MCF 10A (cell line): ENCODE results near the gene SLC43A3. TPM values are rescaled to one million over a fixed set of nuclear protein-coding genes. Genes with fewer than 3 reads are reported as not detected.

Experiments
- BruUV-seq: library from RNA; stranded (reverse); fragments of 400-500 nt; replicated peaks from 2 replicates; lab custom pipeline; 2021; lab: Mats Ljungman, UMichigan
- CTCF ChIA-PET: fragments of 300-600 bp; sonication (Branson Sonifier 250); formaldehyde crosslinking; extraction: SDS; loops from one replicate; lab custom pipeline; 2021; ENCODE audit warnings: antibody characterized with exemption, inconsistent platforms; lab: Yijun Ruan, JAX
- POLR2A ChIA-PET: fragments of 300-600, 350-650 bp; sonication (Branson Sonifier 250); formaldehyde crosslinking; extraction: SDS; loops from one replicate; lab custom pipeline; 2020; ENCODE audit warnings: antibody characterized with exemption, inconsistent platforms; lab: Yijun Ruan, JAX
- DNase-seq: peaks from one replicate; pipeline ENCODE4 v3.0.0-alpha.2; 2018; ENCODE audit not compliant: unreplicated experiment
- H3K27ac Mint-ChIP-seq: one replicate; pipeline ENCODE4 v1.8.0; 2022; ENCODE audit warnings: mild to moderate bottlenecking, low read depth, mixed read lengths; ENCODE audit not compliant: unreplicated experiment
- H3K27me3 Mint-ChIP-seq: one replicate; pipeline ENCODE4 v1.8.0; 2022; ENCODE audit warnings: mixed read lengths; ENCODE audit not compliant: insufficient read depth, unreplicated experiment
- H3K36me3 Mint-ChIP-seq: one replicate; pipeline ENCODE4 v1.8.0; 2022; ENCODE audit warnings: mild to moderate bottlenecking, moderate library complexity, mixed read lengths; ENCODE audit not compliant: insufficient read depth, unreplicated experiment
- H3K4me1 Mint-ChIP-seq: one replicate; pipeline ENCODE4 v1.8.0; 2022; ENCODE audit warnings: mixed read lengths; ENCODE audit not compliant: insufficient read depth, unreplicated experiment
- H3K4me3 Mint-ChIP-seq: one replicate; pipeline ENCODE4 v1.8.0; 2022; ENCODE audit warnings: mild to moderate bottlenecking, moderate library complexity, mixed read lengths; ENCODE audit not compliant: unreplicated experiment
- H3K9me3 Mint-ChIP-seq: one replicate; pipeline ENCODE4 v1.8.0; 2022; ENCODE audit warnings: mixed read lengths; ENCODE audit not compliant: unreplicated experiment
- intact Hi-C: fragments of 100-400 bp; cut with micrococcal nuclease; formaldehyde crosslinking; loops from 2 replicates; pipeline ENCODE4 v1.14.1; 2022
- total RNA-seq: library from RNA; stranded (reverse); gene quantifications from 2 replicates; pipeline ENCODE4 v1.2.3, GENCODE V29; 2022
- TF ChIP-seq, protein P1 (sequence below): fragments of 200-600 bp; IDR thresholded peaks from one replicate; pipeline ENCODE4 v1.8.0; 2022; ENCODE audit warnings: antibody characterized with exemption, mild to moderate bottlenecking; ENCODE audit not compliant: unreplicated experiment

The SLC43A3 gene
- total RNA-seq, 1 experiment from 2014 or later, result 112 TPM

GRCh38 chr11:57368845-57369232 is 58.1 kb downstream of the SLC43A3 start:
- ChIA-PET POLR2A (no interaction called here), CTCF (interaction anchor here (0.7 to 1.0 kb wide), 6 partner anchors 9 to 215 kb away, joined by 3 read pairs; no protein-coding TSS in a partner anchor)
- TF ChIP-seq, protein P1, sequence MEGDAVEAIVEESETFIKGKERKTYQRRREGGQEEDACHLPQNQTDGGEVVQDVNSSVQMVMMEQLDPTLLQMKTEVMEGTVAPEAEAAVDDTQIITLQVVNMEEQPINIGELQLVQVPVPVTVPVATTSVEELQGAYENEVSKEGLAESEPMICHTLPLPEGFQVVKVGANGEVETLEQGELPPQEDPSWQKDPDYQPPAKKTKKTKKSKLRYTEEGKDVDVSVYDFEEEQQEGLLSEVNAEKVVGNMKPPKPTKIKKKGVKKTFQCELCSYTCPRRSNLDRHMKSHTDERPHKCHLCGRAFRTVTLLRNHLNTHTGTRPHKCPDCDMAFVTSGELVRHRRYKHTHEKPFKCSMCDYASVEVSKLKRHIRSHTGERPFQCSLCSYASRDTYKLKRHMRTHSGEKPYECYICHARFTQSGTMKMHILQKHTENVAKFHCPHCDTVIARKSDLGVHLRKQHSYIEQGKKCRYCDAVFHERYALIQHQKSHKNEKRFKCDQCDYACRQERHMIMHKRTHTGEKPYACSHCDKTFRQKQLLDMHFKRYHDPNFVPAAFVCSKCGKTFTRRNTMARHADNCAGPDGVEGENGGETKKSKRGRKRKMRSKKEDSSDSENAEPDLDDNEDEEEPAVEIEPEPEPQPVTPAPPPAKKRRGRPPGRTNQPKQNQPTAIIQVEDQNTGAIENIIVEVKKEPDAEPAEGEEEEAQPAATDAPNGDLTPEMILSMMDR, result no peak

GRCh38 chr11:57368106-57368844 is 58.6 kb downstream of the SLC43A3 start:
- BruUV-seq, result no TSS peak
- no peak overlapping the region for H3K27ac Mint-ChIP-seq
- H3K9me3 Mint-ChIP-seq, result no peaks in the 10 kb centered on the region
- H3K4me1 Mint-ChIP-seq, result peaks cover 13% of the 10 kb centered on the region
- intact Hi-C loops, result no loop called here
- peak; percentile 60 for DNase-seq
- H3K27me3 Mint-ChIP-seq, result no peaks in the 10 kb centered on the region
- CTCF ChIA-PET, result interaction anchor here (0.6 to 2.5 kb wide), 10 partner anchors 9 to 592 kb away, joined by 3 to 10 read pairs (median 3); no protein-coding TSS in a partner anchor
- TF ChIP-seq, protein P1, result no peak
- H3K4me3 Mint-ChIP-seq, result no peak overlapping the region
- POLR2A ChIA-PET, result no interaction called here
- no peaks in the 10 kb centered on the region for H3K36me3 Mint-ChIP-seq

More at GRCh38 chr11:57368845-57369232, 58.1 kb downstream of the SLC43A3 start:
- Mint-ChIP-seq H3K27me3 (no peaks in the 10 kb centered on the region), H3K27ac (no peak overlapping the region), H3K4me3 (no peak overlapping the region), H3K4me1 (peaks cover 13% of the 10 kb centered on the region), H3K9me3 (no peaks in the 10 kb centered on the region), H3K36me3 (no peaks in the 10 kb centered on the region)
- no TSS peak for BruUV-seq
- no peak for DNase-seq
- intact Hi-C loops, result no loop called here

DNA sequence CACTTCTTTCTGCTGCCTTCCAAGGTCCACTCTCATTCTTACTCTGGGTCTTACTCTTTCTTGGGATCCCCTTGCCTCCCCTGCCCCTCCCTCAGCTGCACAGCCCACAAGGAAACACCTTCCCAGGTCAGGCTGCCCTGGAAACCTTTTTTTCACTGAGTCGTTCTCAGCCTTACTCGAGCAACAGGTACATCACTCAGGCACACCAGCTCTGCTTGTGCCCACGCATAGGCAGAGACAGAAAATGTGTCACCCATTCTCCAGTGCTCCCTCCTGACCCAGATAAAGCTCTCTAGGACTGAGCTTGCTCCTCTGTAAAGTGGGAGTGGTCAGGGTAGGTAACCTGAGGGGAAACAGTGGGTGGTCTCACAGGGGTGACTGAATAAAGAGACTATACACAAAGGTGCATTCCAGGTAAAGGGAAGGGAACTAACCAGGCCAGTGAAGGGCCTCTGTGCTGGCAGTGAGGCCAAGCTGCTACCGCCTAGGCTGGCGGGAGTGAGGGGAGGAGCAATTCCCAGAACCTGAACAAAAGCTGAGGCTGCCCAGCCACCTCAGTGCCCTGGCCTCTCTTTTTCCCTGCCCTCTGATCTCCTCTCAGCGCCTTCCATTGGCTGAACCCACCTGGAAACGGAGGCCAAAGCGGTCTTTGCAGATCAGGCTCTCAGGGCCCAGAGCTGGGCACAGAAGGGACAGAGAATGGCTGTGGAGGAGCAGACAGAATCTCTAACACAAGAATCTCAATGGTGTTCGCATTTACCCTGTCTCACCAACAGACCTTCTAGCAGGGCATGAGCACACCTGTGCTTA is 61.9 kb downstream of the SLC43A3 start:
- Mint-ChIP-seq H3K4me1 (peaks cover 10% of the 10 kb centered on the region), H3K9me3 (no peaks in the 10 kb centered on the region), H3K36me3 (no peaks in the 10 kb centered on the region), H3K27ac (no peak overlapping the region), H3K4me3 (no peak overlapping the region), H3K27me3 (no peaks in the 10 kb centered on the region)
- TF ChIP-seq, protein P1, result no peak
- CTCF ChIA-PET, result interaction anchor here (0.7 to 1.1 kb wide), 3 partner anchors 19 to 162 kb away, joined by 3 to 5 read pairs (median 4); no protein-coding TSS in a partner anchor
- POLR2A ChIA-PET, result no interaction called here
- intact Hi-C loops, result no loop called here
- BruUV-seq, result no TSS peak
- no peak for DNase-seq
